Stimulated activated CD4-positive, alpha-beta T cell treated with anti-CD3 and anti-CD28 coated beads, Interleukin-2, amount 100 ng/mL, for 4 hours (primary cell): Measurements from ENCODE around the gene MIEN1.
"Not testable (repeated sequence)": the region's sequence is repeated elsewhere in the genome, so short reads cannot be mapped to it uniquely, and the experiment has no call there.

Experiments
- DNase-seq: peaks from one replicate; pipeline ENCODE4 v3.0.0-alpha.2; 2020; ENCODE audit warnings: low read depth

MIEN1 gene

GRCh38 chr17:39755554-39756379 is 25.4 kb upstream of the MIEN1 start:
- DNase-seq: peak; percentile 40

DNA sequence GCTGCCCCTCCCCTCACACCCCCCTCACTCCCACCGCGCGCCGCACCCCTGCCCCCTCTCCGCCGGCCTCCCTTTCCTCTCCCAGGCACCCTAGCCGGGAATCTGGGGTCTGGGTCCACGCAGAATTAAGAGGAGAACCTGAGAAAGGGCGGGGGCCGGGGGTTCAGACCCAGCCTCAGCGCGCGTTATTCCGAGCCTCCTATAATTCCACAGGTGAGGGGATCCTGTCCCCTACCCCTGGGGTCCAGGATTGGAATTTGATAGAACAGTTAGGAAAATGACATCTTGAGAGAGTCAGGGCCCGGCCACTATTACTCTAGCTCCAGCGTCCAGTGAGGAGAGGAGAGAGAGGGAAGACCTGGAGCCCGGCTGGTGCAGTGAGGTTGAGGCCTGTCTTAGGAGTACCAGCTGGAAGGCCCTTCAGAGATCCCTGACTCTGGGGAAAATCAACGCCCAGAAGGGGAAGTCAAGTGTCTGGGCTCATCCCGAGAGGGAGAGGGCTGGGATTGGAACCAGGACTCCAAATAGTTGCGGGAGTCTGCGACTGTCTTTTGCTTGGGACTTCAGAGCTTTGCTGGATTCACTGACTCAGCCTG is 24.7 kb upstream of the MIEN1 start:
- no peak for DNase-seq

GRCh38 chr17:39754161-39754957 is 24.0 kb upstream of the MIEN1 start:
- DNase-seq: peak; percentile 91

- no peak for DNase-seq
Observed at GRCh38 chr17:39753514-39754160, 23.3 kb upstream of the MIEN1 start.

GRCh38 chr17:39752241-39752881 is 22.0 kb upstream of the MIEN1 start:
- DNase-seq: no peak

- no peak for DNase-seq
Observed at GRCh38 chr17:39751637-39752036, 21.3 kb upstream of the MIEN1 start.

- no peak for DNase-seq
Observed at GRCh38 chr17:39751016-39751543, 20.7 kb upstream of the MIEN1 start.

- DNase-seq: no peak
Observed at GRCh38 chr17:39750131-39751015, 20.0 kb upstream of the MIEN1 start.

DNA sequence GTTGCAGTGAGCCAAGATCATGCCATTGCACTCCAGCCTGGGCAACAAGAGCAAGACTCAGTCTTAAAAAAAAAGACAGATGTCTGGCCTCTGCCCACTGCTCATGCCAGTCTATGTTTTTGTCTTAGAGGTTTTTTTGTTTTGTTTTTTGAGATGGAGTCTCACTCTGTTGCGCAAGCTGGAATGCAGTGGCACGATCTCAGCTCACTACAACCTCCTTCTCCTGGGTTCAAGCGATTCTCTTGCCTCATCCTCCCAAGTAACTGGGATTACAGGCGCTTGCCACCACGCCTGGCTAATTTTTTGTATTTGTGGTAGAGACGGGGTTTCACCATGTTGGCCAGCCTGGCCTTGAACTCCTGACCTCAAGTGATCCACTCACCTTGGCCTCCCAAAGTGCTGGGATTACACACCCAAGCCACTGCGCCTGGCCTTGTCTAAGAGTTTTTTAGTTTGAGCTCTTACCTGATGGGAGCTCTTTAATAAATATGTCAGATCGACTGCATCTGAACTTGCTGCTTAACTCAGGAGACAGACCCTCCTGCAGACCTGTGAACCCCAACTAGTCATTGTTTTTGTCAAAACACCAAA is 18.2 kb upstream of the MIEN1 start:
- DNase-seq: not testable (repeated sequence)

DNA sequence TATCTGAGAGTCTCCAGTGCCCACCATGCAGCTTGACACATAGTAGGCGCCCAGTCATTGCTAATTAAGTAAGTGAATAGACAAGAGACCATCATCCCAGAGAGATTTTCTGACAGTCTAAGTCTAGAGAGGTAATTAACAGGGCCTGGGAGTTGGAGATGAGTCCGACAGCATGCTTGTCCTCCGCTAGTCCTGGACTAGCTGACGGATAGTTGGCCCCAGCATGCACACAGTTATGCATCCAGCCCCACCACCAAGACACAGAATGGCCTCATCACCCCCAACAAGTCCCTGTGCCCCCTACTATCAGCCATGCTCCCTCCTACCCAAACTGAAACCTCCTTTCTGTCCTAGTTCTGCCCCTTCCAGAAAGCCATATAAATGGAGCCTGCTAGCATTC is 17.4 kb upstream of the MIEN1 start:
- no peak for DNase-seq

DNA sequence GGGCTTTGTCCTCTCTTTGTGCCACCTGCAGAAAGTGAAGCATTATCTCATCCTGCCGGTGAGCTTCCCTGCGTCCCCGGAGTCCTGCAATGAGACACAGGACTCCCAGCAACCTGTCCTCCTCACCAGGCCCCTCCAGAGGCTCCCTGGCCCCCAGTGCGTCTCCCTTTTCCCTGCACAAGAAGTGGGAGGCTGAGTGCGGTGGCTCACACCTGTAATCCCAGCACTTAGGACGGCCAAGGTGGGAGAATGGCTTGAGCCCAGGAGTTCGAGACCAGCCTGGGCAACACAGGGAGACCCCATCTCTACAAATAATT is 15.8 kb upstream of the MIEN1 start:
- no peak for DNase-seq

GRCh38 chr17:39745335-39746144 is 15.2 kb upstream of the MIEN1 start:
- no peak for DNase-seq

- DNase-seq: no peak
Observed at GRCh38 chr17:39744836-39745215, 14.5 kb upstream of the MIEN1 start.

GRCh38 chr17:39744075-39744835 is 13.9 kb upstream of the MIEN1 start:
- no peak for DNase-seq

- no peak for DNase-seq
Observed at GRCh38 chr17:39742856-39743436, 12.6 kb upstream of the MIEN1 start.

DNA sequence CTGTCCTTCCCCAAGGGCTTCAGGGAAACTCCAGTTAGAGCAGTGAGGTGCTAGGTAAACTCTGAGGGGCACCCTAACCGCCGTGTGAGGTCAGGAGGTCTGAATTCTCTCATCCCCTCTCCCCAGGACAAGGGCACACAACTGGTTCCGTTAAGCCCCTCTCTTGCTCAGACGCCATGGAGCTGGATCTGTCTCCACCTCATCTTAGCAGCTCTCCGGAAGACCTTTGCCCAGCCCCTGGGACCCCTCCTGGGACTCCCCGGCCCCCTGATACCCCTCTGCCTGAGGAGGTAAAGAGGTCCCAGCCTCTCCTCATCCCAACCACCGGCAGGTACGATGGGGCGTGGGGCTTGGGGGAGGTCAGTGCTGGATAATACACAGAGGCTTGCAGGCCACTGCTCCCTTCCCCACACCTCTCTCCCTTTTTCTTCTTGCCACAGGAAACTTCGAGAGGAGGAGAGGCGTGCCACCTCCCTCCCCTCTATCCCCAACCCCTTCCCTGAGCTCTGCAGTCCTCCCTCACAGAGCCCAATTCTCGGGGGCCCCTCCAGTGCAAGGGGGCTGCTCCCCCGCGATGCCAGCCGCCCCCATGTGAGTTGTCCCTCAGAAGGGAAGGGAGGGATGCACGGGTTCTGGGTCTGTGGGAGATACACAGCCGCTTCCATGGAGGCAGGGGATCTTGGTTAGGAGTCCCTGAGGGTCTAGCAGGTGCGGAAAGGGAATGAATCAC is 12.0 kb upstream of the MIEN1 start:
- no peak for DNase-seq

DNA sequence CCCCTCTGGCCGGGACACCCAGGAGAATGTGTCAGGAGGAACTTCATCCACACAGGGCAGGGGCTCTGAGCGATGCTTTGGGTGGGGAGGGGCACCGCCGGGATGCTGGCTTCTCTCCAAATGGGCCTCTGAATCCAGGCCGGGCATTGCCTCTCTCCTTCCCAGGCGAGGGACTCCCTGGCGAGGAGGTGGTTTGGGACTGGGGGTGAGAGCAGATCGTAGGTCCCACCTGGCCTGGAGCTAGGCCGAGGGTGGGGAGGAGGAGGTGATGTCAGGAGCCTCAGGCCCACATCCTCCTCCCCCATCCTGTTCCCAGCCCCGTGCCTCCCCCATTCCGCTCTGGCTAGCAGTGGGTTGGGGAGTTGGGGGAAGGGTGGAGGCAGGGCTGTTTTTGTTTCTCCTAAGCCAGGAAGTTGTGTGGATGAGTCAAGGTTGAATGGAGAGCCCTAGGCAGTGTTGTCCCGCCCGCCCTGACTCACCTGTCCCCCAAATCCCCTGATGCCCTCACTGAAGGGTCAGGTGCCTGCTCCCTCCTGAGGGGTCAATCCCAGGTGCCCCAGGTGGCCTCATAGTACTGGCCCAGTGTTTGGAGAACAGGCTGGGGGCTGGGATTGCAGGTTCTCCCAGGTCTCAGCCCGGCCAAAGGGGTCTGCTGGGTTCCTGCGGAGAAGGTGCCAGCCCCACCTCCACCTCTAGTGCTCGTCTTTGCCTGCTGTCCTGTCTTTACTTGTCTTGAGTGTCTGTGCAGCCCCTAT is 10.2 kb upstream of the MIEN1 start:
- DNase-seq: no peak
